WI38 (cell line): ENCODE data around the gene NACC2.

Experiments
- H3K4me3 ChIP-seq: 2 replicates; pipeline ENCODE4 v1.5.1; 2011; ENCODE audit warnings: low read depth, mild to moderate bottlenecking, control low read depth, low read length
- CTCF ChIP-seq: IDR thresholded peaks from 2 replicates; pipeline ENCODE4 v1.5.1; 2012; ENCODE audit warnings: low read depth, mild to moderate bottlenecking, control low read depth, low read length

NACC2 gene

DNA sequence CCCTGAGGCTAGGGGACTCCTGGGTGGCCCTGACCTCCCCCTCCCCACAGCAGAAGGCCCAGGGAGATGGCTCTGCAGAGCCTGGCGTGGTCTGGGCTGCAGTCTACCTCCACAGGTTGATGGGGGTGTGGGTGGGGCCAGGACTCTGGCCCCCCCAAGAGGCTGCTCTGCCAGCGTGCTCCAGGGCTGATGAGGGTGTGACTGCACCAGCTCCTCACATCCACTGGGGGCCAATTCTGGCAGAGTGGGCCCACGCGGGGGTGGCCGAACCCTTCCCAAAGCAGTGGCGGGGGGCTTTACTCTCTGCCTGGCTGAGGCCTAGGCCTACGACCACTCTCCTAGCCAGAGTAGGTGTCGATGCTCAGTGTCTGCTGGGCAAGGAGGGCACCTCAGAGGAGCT is 105.9 kb downstream of the NACC2 start:
- no peak overlapping the region for H3K4me3 ChIP-seq
- no peak for TF ChIP-seq CTCF

DNA sequence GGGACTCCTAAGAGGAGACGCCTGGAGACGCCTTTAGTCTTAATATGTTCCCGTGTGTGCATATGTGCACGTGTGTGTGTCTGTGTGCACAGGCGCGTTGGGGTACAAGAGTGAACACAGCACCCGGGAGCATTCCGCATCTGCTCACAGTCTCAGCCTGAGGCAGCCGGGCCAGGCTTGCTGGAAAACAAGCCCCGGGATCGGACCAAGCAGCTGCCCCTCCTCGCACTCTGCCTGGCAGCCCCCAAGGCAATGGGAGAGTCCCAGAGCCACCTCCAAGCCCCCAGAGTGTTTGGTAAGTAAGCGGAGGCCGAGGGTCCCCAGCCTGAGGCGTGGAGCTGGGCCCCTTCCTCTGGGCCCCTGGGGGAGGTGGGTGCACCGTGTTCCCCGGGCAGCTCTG is 106.6 kb downstream of the NACC2 start:
- no peak for TF ChIP-seq CTCF
- no peak overlapping the region for H3K4me3 ChIP-seq

DNA sequence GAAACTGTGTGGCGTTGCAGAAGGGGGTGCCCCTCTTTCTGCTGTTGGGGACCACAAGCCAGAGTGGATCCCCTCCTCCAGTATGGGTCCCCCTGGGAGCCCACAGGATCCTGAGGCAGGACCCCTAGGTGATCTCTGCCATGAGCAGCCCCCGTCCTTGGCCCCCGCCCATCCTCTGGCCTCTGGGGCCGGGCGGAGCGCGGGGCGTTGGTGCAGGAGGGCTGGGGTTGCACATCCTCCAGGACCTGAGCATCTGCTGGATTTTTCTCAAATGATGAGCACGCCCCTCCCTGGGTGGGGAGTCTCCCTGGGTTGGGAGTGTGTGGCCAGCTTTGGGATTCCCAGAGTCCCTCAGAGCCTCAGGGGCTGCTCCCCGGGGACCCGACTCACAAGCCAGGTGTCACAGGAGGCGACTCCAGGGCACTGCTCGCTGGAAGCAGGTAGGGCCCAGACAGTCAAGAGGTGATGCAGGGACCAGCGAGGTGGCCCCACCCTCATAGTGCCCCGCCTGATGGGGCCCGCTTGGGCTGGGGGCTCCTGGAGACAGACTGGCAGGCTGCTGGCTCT is 107.2 kb downstream of the NACC2 start:
- no peak overlapping the region for H3K4me3 ChIP-seq

DNA sequence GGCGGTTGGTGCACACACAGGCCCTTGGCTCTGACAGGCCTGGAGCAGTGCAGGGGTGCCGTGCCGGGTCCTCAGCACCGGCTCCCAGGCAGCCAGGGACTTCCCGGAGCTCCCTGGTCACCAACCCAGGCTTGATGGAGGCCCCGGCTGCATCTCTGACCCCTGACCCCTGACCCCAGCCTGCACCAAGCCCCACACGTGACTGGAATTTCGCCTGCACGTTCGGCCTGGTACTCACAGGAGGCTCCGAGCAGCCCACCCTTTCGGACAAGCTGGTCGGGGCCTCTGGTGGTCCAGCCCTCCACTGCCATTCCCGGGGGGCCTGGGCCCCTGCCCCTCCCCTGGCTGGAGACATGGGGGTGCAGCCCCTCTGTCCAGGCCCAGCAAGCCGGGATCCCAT is 108.5 kb downstream of the NACC2 start:
- H3K4me3 ChIP-seq = no peak overlapping the region
- no peak for TF ChIP-seq CTCF

More for the DNA sequence above, 107.2 kb downstream of the NACC2 start:
- no peak for TF ChIP-seq CTCF

- no peak for TF ChIP-seq CTCF
These were observed 109.2 kb downstream of the NACC2 start for GRCh38 chr9:135985889-135986288.

GRCh38 chr9:135985459-135985774 is 109.7 kb downstream of the NACC2 start:
- TF ChIP-seq CTCF = no peak
- H3K4me3 ChIP-seq = no peak overlapping the region

More at GRCh38 chr9:135985889-135986288, 109.2 kb downstream of the NACC2 start:
- no peak overlapping the region for H3K4me3 ChIP-seq

- H3K4me3 ChIP-seq = no peak overlapping the region
- TF ChIP-seq CTCF = no peak
These were observed 110.9 kb downstream of the NACC2 start for GRCh38 chr9:135984072-135984710.
